H1 (cell line): ENCODE measurements around the gene LIPA. TPM values are rescaled to one million over a fixed set of nuclear protein-coding genes. Genes with fewer than 3 reads are reported as not detected.

Experiments
- ATF3 ChIP-seq: IDR thresholded peaks from 2 replicates; pipeline ENCODE4 v1.6.1; 2011; ENCODE audit warnings: low read depth, mild to moderate bottlenecking, low read length; ENCODE audit not compliant: insufficient read depth
- CTBP2 ChIP-seq: IDR thresholded peaks from 2 replicates; pipeline ENCODE4 v1.7.0; 2011; ENCODE audit warnings: borderline replicate concordance, mild to moderate bottlenecking, moderate library complexity, mixed read lengths, low read length; ENCODE audit not compliant: insufficient read depth, insufficient read length
- SIRT6 ChIP-seq: IDR thresholded peaks from one replicate; pipeline ENCODE4 v1.7.1; 2012; ENCODE audit warnings: low read length, inconsistent platforms
- ZNF274 ChIP-seq: IDR thresholded peaks from 2 replicates; pipeline ENCODE4 v1.7.0; 2012; ENCODE audit warnings: low read length, borderline replicate concordance; ENCODE audit errors: extremely low read depth
- polyA plus RNA-seq, 7 experiments: library from polyadenylated mRNA; depleted of rRNA in 3 of 7; stranded (reverse) in 5 of 7; unstranded in 2 of 7; fragments of >200 nt in 5 of 7; fragments of 200-250 nt in 2 of 7; gene quantifications; 1 replicate in 5 of 7; 2 replicates in 1 of 7; 4 replicates in 1 of 7; pipeline versions ENCODE4 v1.2.1 to v1.2.3, GENCODE V29; 2011 to 2013; ENCODE audit warnings: missing spikeins in 2 of 7, mixed read lengths in 2 of 7
- total RNA-seq: library from RNA; stranded (reverse); fragmentation: NEBNext Ultra II Directional; extraction: Animal tissue kit (Norgen Biotek cat#: 25700); gene quantifications from 2 replicates; pipeline ENCODE4 v1.2.1, GENCODE V29; 2021
- TF ChIP-seq, protein P1 (sequence below), 3 experiments: IDR thresholded peaks; 1 replicate in 2 of 3; 2 replicates in 1 of 3; pipeline versions ENCODE4 v1.5.1 to v1.6.1; 2011; ENCODE audit warnings: low read length in 3 of 3, mild to moderate bottlenecking in 3 of 3, inconsistent platforms in 2 of 3, low read depth in 1 of 3, moderate library complexity in 1 of 3; ENCODE audit not compliant: insufficient read depth in 1 of 3; ENCODE audit errors: control extremely low read depth in 1 of 3
- TF ChIP-seq, protein P2 (sequence below): IDR thresholded peaks from 2 replicates; pipeline ENCODE4 v1.6.1; 2011; ENCODE audit warnings: low read length, improper control_type of control experiment

The LIPA gene
- total and polyA plus RNA-seq, 2 of the 8 experiments (the other 6 are each of a cell fraction or from before 2014, with no cell fraction given): 18.1 to 32.4 TPM

DNA sequence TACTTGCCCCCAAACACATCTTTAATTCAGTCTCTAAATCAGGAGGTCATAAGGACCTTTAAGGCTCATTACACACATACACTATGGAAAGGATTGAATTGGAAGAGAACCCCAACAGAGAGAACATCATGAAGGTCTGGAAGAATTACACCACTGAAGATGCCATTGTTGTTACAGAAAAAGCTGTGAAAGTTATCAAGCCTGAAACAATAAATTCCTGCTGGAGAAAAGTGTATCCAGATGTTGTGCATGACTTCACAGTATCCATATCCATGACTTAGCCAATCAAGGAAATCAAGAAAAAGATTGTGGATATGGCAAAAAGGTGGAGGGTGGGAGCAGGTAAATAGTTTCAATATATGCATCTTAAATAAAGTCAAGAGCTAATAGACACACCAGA, 13.7 kb downstream of the LIPA start (continued):
- TF ChIP-seq SIRT6: no peak
- TF ChIP-seq CTBP2: no peak
- TF ChIP-seq, protein P1, sequence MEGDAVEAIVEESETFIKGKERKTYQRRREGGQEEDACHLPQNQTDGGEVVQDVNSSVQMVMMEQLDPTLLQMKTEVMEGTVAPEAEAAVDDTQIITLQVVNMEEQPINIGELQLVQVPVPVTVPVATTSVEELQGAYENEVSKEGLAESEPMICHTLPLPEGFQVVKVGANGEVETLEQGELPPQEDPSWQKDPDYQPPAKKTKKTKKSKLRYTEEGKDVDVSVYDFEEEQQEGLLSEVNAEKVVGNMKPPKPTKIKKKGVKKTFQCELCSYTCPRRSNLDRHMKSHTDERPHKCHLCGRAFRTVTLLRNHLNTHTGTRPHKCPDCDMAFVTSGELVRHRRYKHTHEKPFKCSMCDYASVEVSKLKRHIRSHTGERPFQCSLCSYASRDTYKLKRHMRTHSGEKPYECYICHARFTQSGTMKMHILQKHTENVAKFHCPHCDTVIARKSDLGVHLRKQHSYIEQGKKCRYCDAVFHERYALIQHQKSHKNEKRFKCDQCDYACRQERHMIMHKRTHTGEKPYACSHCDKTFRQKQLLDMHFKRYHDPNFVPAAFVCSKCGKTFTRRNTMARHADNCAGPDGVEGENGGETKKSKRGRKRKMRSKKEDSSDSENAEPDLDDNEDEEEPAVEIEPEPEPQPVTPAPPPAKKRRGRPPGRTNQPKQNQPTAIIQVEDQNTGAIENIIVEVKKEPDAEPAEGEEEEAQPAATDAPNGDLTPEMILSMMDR (IDR thresholded peaks at IDR 0.05; ENCODE audit: control extremely low read depth in 1 of 3, insufficient read depth in 1 of 3, low read depth in 1 of 3, low read length in 3 of 3): no peak
- TF ChIP-seq, protein P2, sequence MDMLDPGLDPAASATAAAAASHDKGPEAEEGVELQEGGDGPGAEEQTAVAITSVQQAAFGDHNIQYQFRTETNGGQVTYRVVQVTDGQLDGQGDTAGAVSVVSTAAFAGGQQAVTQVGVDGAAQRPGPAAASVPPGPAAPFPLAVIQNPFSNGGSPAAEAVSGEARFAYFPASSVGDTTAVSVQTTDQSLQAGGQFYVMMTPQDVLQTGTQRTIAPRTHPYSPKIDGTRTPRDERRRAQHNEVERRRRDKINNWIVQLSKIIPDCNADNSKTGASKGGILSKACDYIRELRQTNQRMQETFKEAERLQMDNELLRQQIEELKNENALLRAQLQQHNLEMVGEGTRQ: no peak
- TF ChIP-seq ZNF274: no peak
- no peak for TF ChIP-seq ATF3
- TF ChIP-seq, all 59 proteins: peak for 0
